IMR-90 (cell line): ENCODE data around the gene SFTPB. TPM values are rescaled to one million over a fixed set of nuclear protein-coding genes. Genes with fewer than 3 reads are reported as not detected.

ENCODE experiments used
- ATAC-seq: fragments of 200-7000 bp; cut with Tn5 transposase; 2 replicates; pipeline ENCODE4 v1.9.1; 2020; ENCODE audit warnings: low read depth, mild to moderate bottlenecking, moderate library complexity
- BruUV-seq: library from RNA; stranded (reverse); fragments of 400-500 nt; replicated peaks from 2 replicates; lab custom pipeline; 2021; lab: Mats Ljungman, UMichigan
- CTCF ChIA-PET: fragments of 300-600 bp; formaldehyde crosslinking; extraction: SDS; loops from one replicate; lab custom pipeline; 2021; ENCODE audit warnings: antibody characterized with exemption; lab: Yijun Ruan, JAX
- POLR2A ChIA-PET: fragments of 300-600 bp; sonication (Branson Sonifier 250); formaldehyde crosslinking; loops from one replicate; lab custom pipeline; 2022; ENCODE audit warnings: antibody characterized with exemption; ENCODE audit not compliant: unreplicated experiment; lab: Charles Lee
- DNase-seq: peaks from one replicate; pipeline ENCODE4 v3.0.0; 2013
- H2AFZ ChIP-seq: replicated peaks from 2 replicates; pipeline ENCODE3; 2013; ENCODE audit warnings: low read length, mild to moderate bottlenecking; ENCODE audit not compliant: poor library complexity
- H2AK5ac ChIP-seq: 2 replicates; pipeline ENCODE4 v1.6.1; 2013; ENCODE audit warnings: low read depth, low read length, inconsistent platforms
- H2AK9ac ChIP-seq: replicated peaks from 2 replicates; pipeline ENCODE3; 2013; ENCODE audit warnings: mild to moderate bottlenecking, low read depth, low read length, moderate library complexity; ENCODE audit not compliant: poor library complexity
- H2BK120ac ChIP-seq: 2 replicates; pipeline ENCODE4 v1.6.1; 2013; ENCODE audit warnings: low read depth, low read length, inconsistent platforms
- H2BK15ac ChIP-seq: 3 replicates; pipeline ENCODE4 v1.6.1; 2013; ENCODE audit warnings: low read depth, low read length, inconsistent platforms
- H2BK20ac ChIP-seq: 2 replicates; pipeline ENCODE4 v1.6.1; 2013; ENCODE audit warnings: low read depth, mild to moderate bottlenecking, inconsistent platforms, low read length, moderate library complexity
- H2BK5ac ChIP-seq: 2 replicates; pipeline ENCODE4 v1.6.1; 2013; ENCODE audit warnings: mild to moderate bottlenecking, low read depth, low read length, inconsistent platforms; ENCODE audit not compliant: poor library complexity, severe bottlenecking
- H3K14ac ChIP-seq: replicated peaks from 2 replicates; pipeline ENCODE4 v1.6.1; 2013; ENCODE audit warnings: low read depth, low read length, inconsistent platforms
- H3K18ac ChIP-seq: 2 replicates; pipeline ENCODE4 v1.6.1; 2013; ENCODE audit warnings: low read depth, low read length, control low read depth
- H3K23ac ChIP-seq: 2 replicates; pipeline ENCODE4 v1.6.1; 2013; ENCODE audit warnings: low read depth, low read length, inconsistent platforms
- H3K27ac ChIP-seq: 2 replicates; pipeline ENCODE4 v1.5.1; 2013; ENCODE audit warnings: mild to moderate bottlenecking, control low read depth, low read length; ENCODE audit not compliant: insufficient read depth
- H3K27me3 ChIP-seq: 2 replicates; pipeline ENCODE4 v1.6.1; 2013; ENCODE audit warnings: low read length; ENCODE audit not compliant: control insufficient read depth, insufficient read depth
- H3K36me3 ChIP-seq: 2 replicates; pipeline ENCODE4 v1.6.1; 2013; ENCODE audit warnings: low read length, mixed read lengths; ENCODE audit not compliant: control insufficient read depth, insufficient read depth
- H3K4ac ChIP-seq: 2 replicates; pipeline ENCODE4 v1.6.1; 2013; ENCODE audit warnings: low read depth, low read length, inconsistent platforms
- H3K4me1 ChIP-seq: 2 replicates; pipeline ENCODE4 v1.6.1; 2013; ENCODE audit warnings: low read length, mixed read lengths; ENCODE audit not compliant: control insufficient read depth, insufficient read depth
- H3K4me2 ChIP-seq: 2 replicates; pipeline ENCODE4 v1.6.1; 2013; ENCODE audit warnings: low read depth, mild to moderate bottlenecking, control low read depth, low read length, moderate library complexity
- H3K4me3 ChIP-seq: 2 replicates; pipeline ENCODE4 v1.5.1; 2013; ENCODE audit warnings: low read depth, mild to moderate bottlenecking, control low read depth, low read length, moderate library complexity; ENCODE audit not compliant: insufficient read depth
- H3K56ac ChIP-seq: 2 replicates; pipeline ENCODE4 v1.6.1; 2013; ENCODE audit warnings: low read length, inconsistent platforms; ENCODE audit not compliant: insufficient read depth; ENCODE audit errors: extremely low read depth
- H3K79me1 ChIP-seq, 2 experiments: 2 replicates each; pipeline ENCODE4 v1.6.1; 2013; ENCODE audit warnings: low read length in 2 of 2, inconsistent platforms in 1 of 2, low read depth in 1 of 2
- H3K9ac ChIP-seq: 2 replicates; pipeline ENCODE4 v1.6.1; 2013; ENCODE audit warnings: low read depth, low read length, control low read depth
- H3K9me1 ChIP-seq: 2 replicates; pipeline ENCODE4 v1.6.1; 2013; ENCODE audit warnings: low read length, inconsistent platforms; ENCODE audit not compliant: insufficient read depth
- H3K9me3 ChIP-seq: 2 replicates; pipeline ENCODE4 v1.6.1; 2013; ENCODE audit warnings: low read length; ENCODE audit not compliant: control insufficient read depth, insufficient read depth
- H4K20me1 ChIP-seq: 2 replicates; pipeline ENCODE4 v1.6.1; 2013; ENCODE audit warnings: low read length, inconsistent platforms; ENCODE audit not compliant: insufficient read depth
- H4K5ac ChIP-seq: 2 replicates; pipeline ENCODE4 v1.6.1; 2013; ENCODE audit warnings: mild to moderate bottlenecking, low read depth, low read length, control low read depth
- H4K8ac ChIP-seq, 2 experiments: 2 replicates each; pipeline ENCODE4 v1.6.1; 2013; ENCODE audit warnings: low read depth in 2 of 2, low read length in 2 of 2, control low read depth in 1 of 2, inconsistent platforms in 1 of 2
- H4K91ac ChIP-seq: 2 replicates; pipeline ENCODE4 v1.6.1; 2013; ENCODE audit warnings: low read depth, low read length, inconsistent platforms; ENCODE audit not compliant: insufficient read depth
- BHLHE40 ChIP-seq: fragments of 150-350 bp; IDR thresholded peaks from 2 replicates; pipeline ENCODE4 v1.6.1; 2016; ENCODE audit warnings: mild to moderate bottlenecking, low read depth, low read length
- CHD1 ChIP-seq: IDR thresholded peaks from 2 replicates; pipeline ENCODE4 v1.6.1; 2012; ENCODE audit warnings: low read depth, low read length, improper control_type of control experiment
- ELK1 ChIP-seq: fragments of 150-350 bp; IDR thresholded peaks from 2 replicates; pipeline ENCODE4 v1.6.1; 2016; ENCODE audit warnings: low read depth, mild to moderate bottlenecking, low read length, moderate library complexity, borderline replicate concordance
- MAZ ChIP-seq: IDR thresholded peaks from 2 replicates; pipeline ENCODE4 v1.6.1; 2012; ENCODE audit warnings: low read depth, mild to moderate bottlenecking, low read length, improper control_type of control experiment, moderate library complexity, borderline replicate concordance
- SMC3 ChIP-seq: fragments of 150-350 bp; IDR thresholded peaks from 2 replicates; pipeline ENCODE4 v1.6.1; 2016; ENCODE audit warnings: low read depth, mild to moderate bottlenecking, antibody characterized with exemption, low read length, moderate library complexity
- USF2 ChIP-seq: fragments of 150-350 bp; IDR thresholded peaks from 2 replicates; pipeline ENCODE4 v1.6.1; 2017; ENCODE audit warnings: mild to moderate bottlenecking, antibody characterized with exemption, low read length, low read depth
- WGBS, 2 experiments: methylation state at CpG; one replicate each; pipeline versions ENCODE4 v1.1.5 to v1.1.7; 2013; ENCODE audit warnings: missing lambda C conversion rate in 2 of 2; ENCODE audit not compliant: insufficient read length in 1 of 2; ENCODE audit errors: extremely low coverage in 2 of 2; 5-methylcytosine and 5-hydroxymethylcytosine counted together
- dilution Hi-C: fragments of 300-500 bp; cut with HindIII; formaldehyde crosslinking; loops from one replicate; pipeline ENCODE4 v1.14.3; 2018; ENCODE audit warnings: low sequenced_read_pairs; ENCODE audit not compliant: unreplicated experiment
- in situ Hi-C: fragments of 300-500 bp; cut with MboI; formaldehyde crosslinking; loops from 3 replicates; pipeline ENCODE4 v1.14.3; 2019; ENCODE audit warnings: low sequenced_read_pairs, inconsistent platforms, mixed read lengths
- intact Hi-C: fragments of 100-400 bp; cut with micrococcal nuclease; formaldehyde crosslinking; loops from 2 replicates; pipeline ENCODE4 v1.10.0; 2022
- polyA plus RNA-seq, 3 experiments: library from polyadenylated mRNA; depleted of rRNA; stranded (reverse); fragments of >200 nt; gene quantifications; 2 replicates each; pipeline ENCODE4 v1.2.3, GENCODE V29; 2012; ENCODE audit warnings: low replicate concordance in 1 of 3
- total RNA-seq: library from RNA; depleted of rRNA; stranded (reverse); fragments of >200 nt; gene quantifications from 2 replicates; pipeline ENCODE4 v1.2.3, GENCODE V29; 2012

Gene SFTPB
- total and polyA plus RNA-seq, 2 of the 4 experiments (the other 2 are of a cell fraction), result not detected

GRCh38 chr2:85698880-85699254, 30.9 kb upstream of the SFTPB start:
- no peak overlapping the region for H2AK5ac ChIP-seq

More at GRCh38 chr2:85698880-85699254, 30.9 kb upstream of the SFTPB start:
- H2AK9ac ChIP-seq, result no peak overlapping the region
- POLR2A ChIA-PET, result no interaction called here
- H3K4me3 ChIP-seq, result no peak overlapping the region
- H3K27me3 ChIP-seq, result peaks cover 6% of the 10 kb centered on the region; the same call in 1 of the 2 replicates
- H3K9me3 ChIP-seq, result no peaks in the 10 kb centered on the region
- peaks cover 2% of the 10 kb centered on the region; the same call in 1 of the 2 replicates for H4K20me1 ChIP-seq
- H3K9me1 ChIP-seq, result no peaks in the 10 kb centered on the region
- dilution Hi-C loops (no loop called here), intact Hi-C loops (no loop called here), in situ Hi-C loops (no loop called here)
- no peaks in the 10 kb centered on the region for H3K36me3 ChIP-seq
- H3K18ac ChIP-seq, result no peak overlapping the region
- 0 out of 3 replicates have a peak overlapping the region, but pooled peaks have one; percentile 58 for H2BK15ac ChIP-seq
- TF ChIP-seq USF2, result no peak
- no peak for TF ChIP-seq BHLHE40
- TF ChIP-seq MAZ, result no peak
- TF ChIP-seq CHD1, result no peak
- TF ChIP-seq ELK1, result no peak
- no peak for TF ChIP-seq SMC3
- H3K14ac ChIP-seq, result no peak overlapping the region
- no peak overlapping the region for H2AFZ ChIP-seq
- no peak overlapping the region for H2BK20ac ChIP-seq
- H3K4ac ChIP-seq, result peak overlapping the region; percentile 15
- WGBS, 2 experiments, result no CpG with 5 or more reads among the region's 8 CpGs
- H2BK5ac ChIP-seq, result no peak overlapping the region
- no peak overlapping the region; the same call in 1 of the 2 replicates for H3K56ac ChIP-seq
- H3K4me1 ChIP-seq, result peaks cover 7% of the 10 kb centered on the region
- no peak for ATAC-seq
- no peak overlapping the region for H3K27ac ChIP-seq
- no peak overlapping the region for H4K8ac ChIP-seq
- no peak overlapping the region for H3K9ac ChIP-seq
- CTCF ChIA-PET, result no interaction called here
- no peak overlapping the region for H3K23ac ChIP-seq
- BruUV-seq, result no TSS peak
- peak overlapping the region; percentile 6 for H2BK120ac ChIP-seq
- no peaks in the 10 kb centered on the region for H3K79me1 ChIP-seq
- no peak overlapping the region for H4K5ac ChIP-seq
- DNase-seq, result no peak
- no peak overlapping the region for H3K4me2 ChIP-seq
- no peak overlapping the region for H4K91ac ChIP-seq
